Measurements from ENCODE around the gene ZNF674. TPM values are rescaled to one million over a fixed set of nuclear protein-coding genes. Genes with fewer than 3 reads are reported as not detected.
A peak's percentile ranks its signal among the peaks of the same experiment; 100 is the strongest.
"Not testable (repeated sequence)": the region's sequence is repeated elsewhere in the genome, so short reads cannot be mapped to it uniquely, and the experiment has no call there.

The ZNF674 gene
- total and polyA plus RNA-seq, 2 donors from 2014 or later, result 1.4 to 6.3 TPM

GRCh38 chrX:46531442-46531841, 13.8 kb downstream of the ZNF674 start:
- H3K4me3 ChIP-seq (ENCODE audit: low read length in 3 of 3), result no peak overlapping the region
- H3K4me1 ChIP-seq (ENCODE audit: control insufficient read depth in 2 of 3, insufficient read depth in 2 of 3, low read depth in 1 of 3, low read length in 3 of 3), result no peaks in the 10 kb centered on the region
- H3K9me3 ChIP-seq (ENCODE audit: control insufficient read depth in 2 of 3, insufficient read depth in 1 of 3, low read length in 3 of 3), result no peaks in the 10 kb centered on the region
- H3K27me3 ChIP-seq (ENCODE audit: control insufficient read depth, insufficient read depth, low read length), result no peaks in the 10 kb centered on the region
- H3K27ac ChIP-seq (ENCODE audit: low read depth in 2 of 2, low read length in 2 of 2), result no peak overlapping the region
- TF ChIP-seq, protein P1, sequence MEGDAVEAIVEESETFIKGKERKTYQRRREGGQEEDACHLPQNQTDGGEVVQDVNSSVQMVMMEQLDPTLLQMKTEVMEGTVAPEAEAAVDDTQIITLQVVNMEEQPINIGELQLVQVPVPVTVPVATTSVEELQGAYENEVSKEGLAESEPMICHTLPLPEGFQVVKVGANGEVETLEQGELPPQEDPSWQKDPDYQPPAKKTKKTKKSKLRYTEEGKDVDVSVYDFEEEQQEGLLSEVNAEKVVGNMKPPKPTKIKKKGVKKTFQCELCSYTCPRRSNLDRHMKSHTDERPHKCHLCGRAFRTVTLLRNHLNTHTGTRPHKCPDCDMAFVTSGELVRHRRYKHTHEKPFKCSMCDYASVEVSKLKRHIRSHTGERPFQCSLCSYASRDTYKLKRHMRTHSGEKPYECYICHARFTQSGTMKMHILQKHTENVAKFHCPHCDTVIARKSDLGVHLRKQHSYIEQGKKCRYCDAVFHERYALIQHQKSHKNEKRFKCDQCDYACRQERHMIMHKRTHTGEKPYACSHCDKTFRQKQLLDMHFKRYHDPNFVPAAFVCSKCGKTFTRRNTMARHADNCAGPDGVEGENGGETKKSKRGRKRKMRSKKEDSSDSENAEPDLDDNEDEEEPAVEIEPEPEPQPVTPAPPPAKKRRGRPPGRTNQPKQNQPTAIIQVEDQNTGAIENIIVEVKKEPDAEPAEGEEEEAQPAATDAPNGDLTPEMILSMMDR (IDR thresholded peaks at IDR 0.05; ENCODE audit: borderline replicate concordance, extremely low read depth, insufficient read depth), result no peak
- FAIRE-seq (no peak), DNase-seq (no peak)
- no peak overlapping the region for H3K9ac ChIP-seq (ENCODE audit: low read length in 3 of 3)
- intact Hi-C loops (cut with DNase I), result no loop called here
- no peaks in the 10 kb centered on the region for H3K36me3 ChIP-seq (ENCODE audit: control insufficient read depth in 2 of 3, insufficient read depth in 3 of 3, low read length in 3 of 3)

- H3K9me3 ChIP-seq (ENCODE audit: control insufficient read depth in 2 of 3, insufficient read depth in 1 of 3, low read length in 3 of 3); DNase-seq; H3K27ac ChIP-seq (ENCODE audit: low read depth in 2 of 2, low read length in 2 of 2); intact Hi-C loops (cut with DNase I); H3K36me3 ChIP-seq (ENCODE audit: control insufficient read depth in 2 of 3, insufficient read depth in 3 of 3, low read length in 3 of 3); FAIRE-seq; H3K27me3 ChIP-seq (ENCODE audit: control insufficient read depth, insufficient read depth, low read length); H3K4me1 ChIP-seq (ENCODE audit: control insufficient read depth in 2 of 3, insufficient read depth in 2 of 3, low read depth in 1 of 3, low read length in 3 of 3); H3K9ac ChIP-seq (ENCODE audit: low read length in 3 of 3); H3K4me3 ChIP-seq (ENCODE audit: low read length in 3 of 3): not testable (repeated sequence)
Observed at GRCh38 chrX:46530404-46530908, 14.8 kb downstream of the ZNF674 start.

DNA sequence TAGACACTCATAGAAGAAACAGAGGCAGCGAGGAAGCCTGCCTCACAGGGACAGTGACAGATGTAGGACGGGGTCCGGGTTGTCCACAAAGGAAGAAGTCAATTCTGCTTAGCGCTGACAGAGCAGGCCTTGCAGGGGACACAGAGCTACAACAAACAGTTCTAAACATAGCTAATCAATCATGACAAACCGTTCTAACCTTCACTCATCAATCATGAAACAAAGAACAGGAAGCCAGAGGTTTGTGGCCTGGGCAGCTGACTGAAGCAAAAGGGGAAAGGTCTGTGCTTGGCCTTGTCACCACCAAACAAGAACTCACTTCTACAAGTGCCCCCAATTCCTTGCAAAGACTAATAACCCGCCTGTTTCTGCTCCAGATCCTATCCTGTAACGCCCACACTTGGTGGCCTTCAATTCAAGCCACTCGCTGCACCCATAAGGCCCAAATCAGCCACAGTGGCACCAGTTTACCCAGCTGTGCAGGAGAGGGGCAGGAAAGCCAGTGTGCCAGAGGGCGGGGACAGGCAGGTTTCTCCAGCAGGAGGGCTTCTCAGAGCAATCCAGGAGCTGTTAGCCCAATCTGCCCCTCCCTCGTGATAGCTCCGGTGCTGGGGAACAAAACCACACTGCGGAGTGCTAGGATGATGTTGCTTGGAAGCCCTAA, 15.3 kb downstream of the ZNF674 start:
- not testable (repeated sequence) for FAIRE-seq; H3K27ac ChIP-seq (ENCODE audit: low read depth in 2 of 2, low read length in 2 of 2)
- DNase-seq, result peak in 1 of 5 donors; percentile 3

DNA sequence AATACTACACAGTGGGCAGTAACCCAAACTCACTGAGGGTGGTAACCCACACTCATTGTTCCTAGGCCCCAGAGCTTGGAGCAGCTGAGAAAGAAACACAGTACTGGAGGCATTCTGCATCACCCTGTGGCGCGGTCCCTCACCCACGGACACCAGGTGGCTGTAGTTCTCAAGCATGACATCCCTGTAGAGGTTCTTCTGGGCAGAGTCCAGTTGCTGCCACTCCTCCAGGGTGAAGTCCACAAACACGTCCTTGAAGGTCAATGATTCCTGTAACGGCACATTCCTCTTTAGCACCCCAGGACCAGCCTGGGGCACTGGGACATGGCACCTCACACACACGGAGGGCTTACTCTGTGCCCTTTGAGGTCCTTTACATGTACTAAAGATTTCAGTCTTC, 16.6 kb downstream of the ZNF674 start:
- DNase-seq; H3K36me3 ChIP-seq (ENCODE audit: control insufficient read depth in 2 of 3, insufficient read depth in 3 of 3, low read length in 3 of 3); H3K27ac ChIP-seq (ENCODE audit: low read depth in 2 of 2, low read length in 2 of 2); FAIRE-seq; H3K27me3 ChIP-seq (ENCODE audit: control insufficient read depth, insufficient read depth, low read length); H3K4me3 ChIP-seq (ENCODE audit: low read length in 3 of 3); H3K9ac ChIP-seq (ENCODE audit: low read length in 3 of 3); H3K4me1 ChIP-seq (ENCODE audit: control insufficient read depth in 2 of 3, insufficient read depth in 2 of 3, low read depth in 1 of 3, low read length in 3 of 3); H3K9me3 ChIP-seq (ENCODE audit: control insufficient read depth in 2 of 3, insufficient read depth in 1 of 3, low read length in 3 of 3); intact Hi-C loops (cut with DNase I): not testable (repeated sequence)

More for the DNA sequence above, 15.3 kb downstream of the ZNF674 start:
- H3K27me3 ChIP-seq (ENCODE audit: control insufficient read depth, insufficient read depth, low read length); H3K4me3 ChIP-seq (ENCODE audit: low read length in 3 of 3); H3K9me3 ChIP-seq (ENCODE audit: control insufficient read depth in 2 of 3, insufficient read depth in 1 of 3, low read length in 3 of 3); H3K4me1 ChIP-seq (ENCODE audit: control insufficient read depth in 2 of 3, insufficient read depth in 2 of 3, low read depth in 1 of 3, low read length in 3 of 3); H3K9ac ChIP-seq (ENCODE audit: low read length in 3 of 3); H3K36me3 ChIP-seq (ENCODE audit: control insufficient read depth in 2 of 3, insufficient read depth in 3 of 3, low read length in 3 of 3); intact Hi-C loops (cut with DNase I): not testable (repeated sequence)

- H3K4me1 ChIP-seq (ENCODE audit: control insufficient read depth in 2 of 3, insufficient read depth in 2 of 3, low read depth in 1 of 3, low read length in 3 of 3), result no peaks in the 10 kb centered on the region
- H3K9me3 ChIP-seq (ENCODE audit: control insufficient read depth in 2 of 3, insufficient read depth in 1 of 3, low read length in 3 of 3), result peaks cover 0 to 8% (median 3%) of the 10 kb centered on the region in 3 donors
- intact Hi-C loops (cut with DNase I), result no loop called here
- no peak overlapping the region for H3K27ac ChIP-seq (ENCODE audit: low read depth in 2 of 2, low read length in 2 of 2)
- H3K36me3 ChIP-seq (ENCODE audit: control insufficient read depth in 2 of 3, insufficient read depth in 3 of 3, low read length in 3 of 3), result peaks cover 0 to 8% (median 0%) of the 10 kb centered on the region in 3 donors
- H3K9ac ChIP-seq (ENCODE audit: low read length in 3 of 3), result no peak overlapping the region
- FAIRE-seq (no peak), DNase-seq (no peak)
- no peaks in the 10 kb centered on the region for H3K27me3 ChIP-seq (ENCODE audit: control insufficient read depth, insufficient read depth, low read length)
- TF ChIP-seq, protein P1 (IDR thresholded peaks at IDR 0.05; ENCODE audit: borderline replicate concordance, extremely low read depth, insufficient read depth), result no peak
- no peak overlapping the region for H3K4me3 ChIP-seq (ENCODE audit: low read length in 3 of 3)
Observed at GRCh38 chrX:46506076-46506475, 39.1 kb downstream of the ZNF674 start.
